ENCODE measurements around the gene NACC1. TPM values are rescaled to one million over a fixed set of nuclear protein-coding genes. Genes with fewer than 3 reads are reported as not detected.

The NACC1 gene
- total and polyA plus RNA-seq, 2 of the 13 experiments (the other 11 are each of a cell fraction or from before 2014, with no cell fraction given): 31.8 to 42.3 TPM

DNA sequence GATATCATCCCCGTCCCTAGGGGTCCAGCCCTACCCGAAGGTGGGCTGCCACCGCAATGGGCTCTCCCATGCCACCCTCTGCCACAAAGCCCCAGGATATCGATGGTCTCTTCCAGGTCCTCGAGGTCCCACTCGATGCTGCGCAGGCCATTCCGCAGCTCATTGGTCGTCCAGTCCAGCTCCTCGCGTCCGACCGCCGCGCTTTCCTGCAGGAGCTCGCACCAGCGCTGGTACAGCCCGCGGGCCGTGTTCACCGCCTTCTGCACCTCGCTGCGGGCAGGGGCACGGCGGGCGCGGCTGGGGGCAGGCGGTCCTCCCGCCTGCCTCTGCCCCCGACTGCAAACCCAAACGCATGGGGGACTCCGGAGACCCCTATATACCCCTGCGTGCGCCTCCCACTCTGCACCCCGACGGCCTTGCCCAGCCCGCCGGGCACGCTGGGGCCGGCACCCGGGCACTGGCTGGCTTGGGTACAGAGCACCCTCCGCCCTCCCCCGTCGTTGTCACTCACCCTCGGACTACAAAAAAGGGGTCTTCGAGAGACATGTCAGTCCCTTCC is 31.6 kb downstream of the NACC1 start (continued):
- TF ChIP-seq FOXP1 (IDR thresholded peaks at IDR 0.05): no peak
- TF ChIP-seq FOXP1 (CRISPR knock-in tag; IDR thresholded peaks at IDR 0.05): no peak
- TF ChIP-seq ZNF749 (CRISPR knock-in tag; IDR thresholded peaks at IDR 0.05; ENCODE audit: borderline replicate concordance): no peak
- TF ChIP-seq TEAD3 (CRISPR knock-in tag; optimal IDR thresholded peaks at IDR 0.05; ENCODE audit: borderline replicate concordance): peak; percentile 17
- TF ChIP-seq NR1H2 (CRISPR knock-in tag; IDR thresholded peaks at IDR 0.05; ENCODE audit: borderline replicate concordance, low read depth): no peak
- no peak for TF ChIP-seq ZNF124 (CRISPR knock-in tag; IDR thresholded peaks at IDR 0.05)
- TF ChIP-seq, protein P1, sequence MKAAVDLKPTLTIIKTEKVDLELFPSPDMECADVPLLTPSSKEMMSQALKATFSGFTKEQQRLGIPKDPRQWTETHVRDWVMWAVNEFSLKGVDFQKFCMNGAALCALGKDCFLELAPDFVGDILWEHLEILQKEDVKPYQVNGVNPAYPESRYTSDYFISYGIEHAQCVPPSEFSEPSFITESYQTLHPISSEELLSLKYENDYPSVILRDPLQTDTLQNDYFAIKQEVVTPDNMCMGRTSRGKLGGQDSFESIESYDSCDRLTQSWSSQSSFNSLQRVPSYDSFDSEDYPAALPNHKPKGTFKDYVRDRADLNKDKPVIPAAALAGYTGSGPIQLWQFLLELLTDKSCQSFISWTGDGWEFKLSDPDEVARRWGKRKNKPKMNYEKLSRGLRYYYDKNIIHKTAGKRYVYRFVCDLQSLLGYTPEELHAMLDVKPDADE (CRISPR knock-in tag; IDR thresholded peaks at IDR 0.05): 0 out of 2 replicates have a peak, but pooled peaks have one; percentile 26
- TF ChIP-seq POGZ (CRISPR knock-in tag; IDR thresholded peaks at IDR 0.05): no peak
- TF ChIP-seq SMARCE1 (IDR thresholded peaks at IDR 0.05; ENCODE audit: borderline replicate concordance): no peak
- TF ChIP-seq, protein P2, sequence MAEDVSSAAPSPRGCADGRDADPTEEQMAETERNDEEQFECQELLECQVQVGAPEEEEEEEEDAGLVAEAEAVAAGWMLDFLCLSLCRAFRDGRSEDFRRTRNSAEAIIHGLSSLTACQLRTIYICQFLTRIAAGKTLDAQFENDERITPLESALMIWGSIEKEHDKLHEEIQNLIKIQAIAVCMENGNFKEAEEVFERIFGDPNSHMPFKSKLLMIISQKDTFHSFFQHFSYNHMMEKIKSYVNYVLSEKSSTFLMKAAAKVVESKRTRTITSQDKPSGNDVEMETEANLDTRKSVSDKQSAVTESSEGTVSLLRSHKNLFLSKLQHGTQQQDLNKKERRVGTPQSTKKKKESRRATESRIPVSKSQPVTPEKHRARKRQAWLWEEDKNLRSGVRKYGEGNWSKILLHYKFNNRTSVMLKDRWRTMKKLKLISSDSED (CRISPR knock-in tag; IDR thresholded peaks at IDR 0.05): no peak
- TF ChIP-seq, protein P3, sequence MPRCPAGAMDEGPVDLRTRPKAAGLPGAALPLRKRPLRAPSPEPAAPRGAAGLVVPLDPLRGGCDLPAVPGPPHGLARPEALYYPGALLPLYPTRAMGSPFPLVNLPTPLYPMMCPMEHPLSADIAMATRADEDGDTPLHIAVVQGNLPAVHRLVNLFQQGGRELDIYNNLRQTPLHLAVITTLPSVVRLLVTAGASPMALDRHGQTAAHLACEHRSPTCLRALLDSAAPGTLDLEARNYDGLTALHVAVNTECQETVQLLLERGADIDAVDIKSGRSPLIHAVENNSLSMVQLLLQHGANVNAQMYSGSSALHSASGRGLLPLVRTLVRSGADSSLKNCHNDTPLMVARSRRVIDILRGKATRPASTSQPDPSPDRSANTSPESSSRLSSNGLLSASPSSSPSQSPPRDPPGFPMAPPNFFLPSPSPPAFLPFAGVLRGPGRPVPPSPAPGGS (CRISPR knock-in tag; IDR thresholded peaks at IDR 0.05): peak; percentile 38; the same call in 1 of the 2 replicates
- TF ChIP-seq NFKB2 (CRISPR knock-in tag; IDR thresholded peaks at IDR 0.05; ENCODE audit: borderline replicate concordance): peak; percentile 55; the same call in 1 of the 2 replicates

All from HepG2 (cell line).